ENCODE data around the gene IMMP2L.

IMMP2L gene

DNA sequence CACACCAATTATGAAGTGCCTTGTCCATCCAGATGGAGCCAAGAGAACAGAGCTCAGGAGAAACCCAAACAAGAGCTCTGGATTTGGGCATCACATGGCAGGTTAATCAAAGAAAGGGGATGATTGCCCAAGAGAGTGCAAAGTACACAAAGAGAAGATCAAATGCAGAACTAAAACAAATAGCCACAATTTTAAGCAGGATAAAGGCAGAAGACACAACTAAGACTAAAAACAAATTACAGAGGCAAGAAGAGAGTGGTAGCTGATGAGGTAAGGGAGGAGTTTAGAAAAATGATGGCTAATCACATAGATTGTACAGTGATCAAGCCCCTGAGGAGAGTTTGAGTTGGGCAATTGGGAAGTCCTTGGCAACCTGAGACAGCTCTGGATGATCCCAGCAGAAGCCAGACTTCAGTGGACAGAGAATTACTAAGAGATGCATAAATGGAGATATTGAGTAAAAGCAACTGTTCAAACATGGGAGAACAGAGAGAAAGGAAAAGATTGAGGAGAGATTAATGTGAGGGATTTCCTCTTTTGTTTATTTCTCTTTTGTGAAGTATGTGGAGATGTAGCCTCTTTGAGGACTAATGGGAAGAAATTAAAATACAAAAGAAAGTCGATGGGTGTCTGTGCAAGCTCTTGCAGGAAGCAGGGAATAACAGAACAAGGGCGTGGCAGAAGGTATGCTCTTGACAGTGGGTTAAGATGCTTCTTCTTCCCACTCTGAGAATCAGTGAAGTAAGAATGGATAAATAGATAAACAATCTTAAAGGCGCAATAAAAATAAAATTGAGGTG is 369.5 kb downstream of the IMMP2L start:
- TF ChIP-seq, protein P1, sequence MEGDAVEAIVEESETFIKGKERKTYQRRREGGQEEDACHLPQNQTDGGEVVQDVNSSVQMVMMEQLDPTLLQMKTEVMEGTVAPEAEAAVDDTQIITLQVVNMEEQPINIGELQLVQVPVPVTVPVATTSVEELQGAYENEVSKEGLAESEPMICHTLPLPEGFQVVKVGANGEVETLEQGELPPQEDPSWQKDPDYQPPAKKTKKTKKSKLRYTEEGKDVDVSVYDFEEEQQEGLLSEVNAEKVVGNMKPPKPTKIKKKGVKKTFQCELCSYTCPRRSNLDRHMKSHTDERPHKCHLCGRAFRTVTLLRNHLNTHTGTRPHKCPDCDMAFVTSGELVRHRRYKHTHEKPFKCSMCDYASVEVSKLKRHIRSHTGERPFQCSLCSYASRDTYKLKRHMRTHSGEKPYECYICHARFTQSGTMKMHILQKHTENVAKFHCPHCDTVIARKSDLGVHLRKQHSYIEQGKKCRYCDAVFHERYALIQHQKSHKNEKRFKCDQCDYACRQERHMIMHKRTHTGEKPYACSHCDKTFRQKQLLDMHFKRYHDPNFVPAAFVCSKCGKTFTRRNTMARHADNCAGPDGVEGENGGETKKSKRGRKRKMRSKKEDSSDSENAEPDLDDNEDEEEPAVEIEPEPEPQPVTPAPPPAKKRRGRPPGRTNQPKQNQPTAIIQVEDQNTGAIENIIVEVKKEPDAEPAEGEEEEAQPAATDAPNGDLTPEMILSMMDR (IDR thresholded peaks at IDR 0.05): no peak
- H3K4me1 Mint-ChIP-seq: no peaks in the 10 kb centered on the region

DNA sequence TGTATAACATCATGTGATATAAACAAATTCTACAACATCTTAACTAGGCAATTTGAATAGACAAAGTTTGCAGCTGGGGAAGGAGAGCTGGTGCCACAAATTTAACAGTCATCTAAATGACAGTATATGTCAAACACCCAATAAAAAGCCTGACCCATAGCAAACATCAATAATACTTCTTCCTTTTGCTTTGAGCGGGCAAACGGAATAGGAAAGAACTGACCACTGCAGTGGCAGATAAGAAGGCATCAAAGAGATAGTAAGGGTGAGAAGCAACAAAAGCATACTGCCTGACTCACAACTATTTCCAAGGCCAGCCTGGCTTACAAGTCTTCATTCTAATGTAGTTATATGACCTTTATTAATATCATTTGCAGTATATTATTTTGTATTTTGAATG is 371.5 kb downstream of the IMMP2L start:
- H3K9me3 Mint-ChIP-seq: no peaks in the 10 kb centered on the region
- TF ChIP-seq, protein P1 (IDR thresholded peaks at IDR 0.05): no peak
- H3K36me3 Mint-ChIP-seq (ENCODE audit: low read depth): no peaks in the 10 kb centered on the region
- no peak for DNase-seq
- H3K27ac Mint-ChIP-seq: no peak overlapping the region
- H3K27me3 Mint-ChIP-seq (ENCODE audit: low read depth, poor library complexity): no peaks in the 10 kb centered on the region
- H3K4me3 Mint-ChIP-seq: no peak overlapping the region
- H3K4me1 Mint-ChIP-seq: no peaks in the 10 kb centered on the region

More for the DNA sequence above, 369.5 kb downstream of the IMMP2L start:
- Mint-ChIP-seq H3K9me3 (no peaks in the 10 kb centered on the region), H3K36me3 (ENCODE audit: low read depth) (no peaks in the 10 kb centered on the region), H3K27me3 (ENCODE audit: low read depth, poor library complexity) (no peaks in the 10 kb centered on the region), H3K4me3 (no peak overlapping the region), H3K27ac (no peak overlapping the region)
- DNase-seq: no peak

DNA sequence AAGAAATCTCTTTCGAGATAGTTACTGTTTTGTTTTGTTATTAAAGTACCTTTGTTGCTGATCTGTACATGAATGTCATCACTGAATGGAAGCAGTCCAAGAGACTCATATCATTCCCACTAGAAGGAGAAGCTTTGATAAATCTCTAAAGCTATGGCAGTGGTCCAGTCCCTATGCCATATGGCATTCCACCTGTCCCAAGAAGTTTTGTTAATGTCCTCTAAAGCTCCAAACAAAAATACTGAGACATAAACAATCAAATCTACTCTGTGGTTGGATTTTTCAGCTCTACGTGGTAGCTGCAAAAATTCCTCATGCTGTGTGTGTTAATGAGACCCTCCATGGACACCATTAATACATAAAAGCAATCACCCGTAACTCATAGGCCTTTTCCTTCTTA is 377.3 kb downstream of the IMMP2L start:
- H3K27ac Mint-ChIP-seq: no peak overlapping the region
- DNase-seq: no peak
- no peaks in the 10 kb centered on the region for H3K36me3 Mint-ChIP-seq (ENCODE audit: low read depth)
- no peaks in the 10 kb centered on the region for H3K9me3 Mint-ChIP-seq
- TF ChIP-seq, protein P1 (IDR thresholded peaks at IDR 0.05): no peak
- no peak overlapping the region for H3K4me3 Mint-ChIP-seq
- H3K4me1 Mint-ChIP-seq: no peaks in the 10 kb centered on the region
- no peaks in the 10 kb centered on the region for H3K27me3 Mint-ChIP-seq (ENCODE audit: low read depth, poor library complexity)

DNA sequence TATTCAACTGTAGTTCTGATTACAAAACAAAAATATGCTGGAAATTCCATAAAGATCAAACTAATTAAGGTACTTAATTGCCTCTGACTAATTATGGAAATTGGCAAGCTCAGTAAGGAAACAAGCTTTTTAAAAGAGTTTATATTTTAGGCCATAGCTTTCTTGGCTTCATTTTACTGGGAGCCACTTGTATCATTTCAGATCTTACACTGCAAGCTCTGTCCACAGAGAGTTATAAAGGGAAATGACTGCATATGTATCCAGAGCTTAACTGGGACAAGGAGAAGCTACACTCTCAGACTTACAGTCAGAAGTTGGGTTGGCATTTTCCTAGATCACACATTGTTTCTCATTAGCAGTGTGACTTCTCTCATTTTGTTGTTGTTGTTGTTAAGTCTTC is 379.0 kb downstream of the IMMP2L start:
- no peak overlapping the region for H3K27ac Mint-ChIP-seq
- H3K36me3 Mint-ChIP-seq (ENCODE audit: low read depth): peaks cover 5% of the 10 kb centered on the region
- TF ChIP-seq, protein P1 (IDR thresholded peaks at IDR 0.05): no peak
- no peak overlapping the region for H3K4me3 Mint-ChIP-seq
- no peaks in the 10 kb centered on the region for H3K4me1 Mint-ChIP-seq
- H3K9me3 Mint-ChIP-seq: peaks cover 4% of the 10 kb centered on the region
- no peak for DNase-seq
- H3K27me3 Mint-ChIP-seq (ENCODE audit: low read depth, poor library complexity): no peaks in the 10 kb centered on the region

DNA sequence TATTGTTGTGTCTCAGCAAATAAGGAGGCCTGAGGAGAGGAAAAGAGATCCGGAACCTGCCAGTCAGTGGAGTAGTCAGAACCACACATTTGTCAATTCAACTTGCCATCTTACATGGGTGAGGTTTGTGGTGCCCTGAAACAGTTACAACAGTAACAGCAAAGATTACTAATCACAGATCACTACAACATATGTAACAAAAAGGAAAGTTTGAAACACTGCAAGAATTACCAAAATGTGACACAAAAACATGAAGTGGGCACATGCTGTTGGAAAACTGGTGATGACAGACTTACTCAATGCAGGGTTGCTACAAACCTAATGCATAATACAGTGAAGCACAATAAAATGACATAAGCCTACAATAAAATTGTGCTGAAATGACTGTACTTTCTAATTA is 382.0 kb downstream of the IMMP2L start:
- Mint-ChIP-seq H3K4me1 (no peaks in the 10 kb centered on the region), H3K9me3 (peaks cover 4% of the 10 kb centered on the region), H3K36me3 (ENCODE audit: low read depth) (peaks cover 5% of the 10 kb centered on the region), H3K4me3 (no peak overlapping the region), H3K27ac (no peak overlapping the region), H3K27me3 (ENCODE audit: low read depth, poor library complexity) (no peaks in the 10 kb centered on the region)
- no peak for DNase-seq
- TF ChIP-seq, protein P1 (IDR thresholded peaks at IDR 0.05): no peak

DNA sequence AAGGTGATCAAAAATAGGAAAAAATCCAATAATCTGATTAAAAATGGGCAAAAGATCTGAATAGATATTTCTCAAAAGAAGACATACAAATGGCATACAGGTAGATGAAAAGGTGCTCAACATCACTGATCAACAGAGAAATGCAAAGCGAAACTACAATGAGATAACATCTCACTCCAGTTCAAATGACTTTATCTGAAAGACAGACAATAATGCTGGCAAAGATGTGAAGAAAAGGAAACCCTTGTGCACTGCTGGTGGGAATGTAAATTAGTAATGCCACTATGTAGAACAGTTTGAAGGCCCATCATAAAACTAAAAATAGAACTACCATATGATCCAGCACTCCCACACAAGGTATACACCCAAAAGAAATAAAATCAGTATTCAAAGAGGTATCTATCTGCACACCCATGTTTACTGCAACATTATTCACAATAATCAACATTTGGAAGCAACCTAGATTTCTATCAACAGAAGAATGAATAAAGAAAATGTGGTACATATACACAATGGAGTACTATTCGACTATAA is 386.3 kb downstream of the IMMP2L start:
- H3K36me3 Mint-ChIP-seq (ENCODE audit: low read depth): peaks cover 5% of the 10 kb centered on the region
- H3K27me3 Mint-ChIP-seq (ENCODE audit: low read depth, poor library complexity): no peaks in the 10 kb centered on the region
- peaks cover 4% of the 10 kb centered on the region for H3K9me3 Mint-ChIP-seq
- no peak for DNase-seq
- TF ChIP-seq, protein P1 (IDR thresholded peaks at IDR 0.05): no peak
- no peak overlapping the region for H3K4me3 Mint-ChIP-seq
- H3K27ac Mint-ChIP-seq: no peak overlapping the region
- H3K4me1 Mint-ChIP-seq: no peaks in the 10 kb centered on the region

Data from nephron progenitor cell (in vitro differentiated cells).